Karpas-422 (cell line): ENCODE results near the gene FAM193B. TPM values are rescaled to one million over a fixed set of nuclear protein-coding genes. Genes with fewer than 3 reads are reported as not detected.

Source experiments
- DNase-seq: peaks from one replicate; pipeline ENCODE4 v3.0.0-alpha.2; 2015
- H2AFZ ChIP-seq: fragments of 200-600 bp; sonication (generic); 2 replicates; pipeline ENCODE4 v1.6.1; 2014; ENCODE audit warnings: antibody characterized with exemption, low read length, mixed read lengths
- H3K27ac ChIP-seq: fragments of 200-600 bp; sonication (generic); 2 replicates; pipeline ENCODE4 v1.5.1; 2014; ENCODE audit warnings: mild to moderate bottlenecking, low read length, moderate library complexity
- H3K27me3 ChIP-seq: fragments of 200-600 bp; sonication (generic); 2 replicates; pipeline ENCODE4 v1.6.1; 2014; ENCODE audit warnings: low read length, mixed read lengths
- H3K36me3 ChIP-seq: fragments of 200-600 bp; sonication (generic); 2 replicates; pipeline ENCODE4 v1.6.1; 2014; ENCODE audit warnings: low read length, mixed read lengths; ENCODE audit not compliant: insufficient read depth
- H3K4me1 ChIP-seq: fragments of 200-600 bp; sonication (generic); 2 replicates; pipeline ENCODE4 v1.6.1; 2014; ENCODE audit warnings: mild to moderate bottlenecking, low read length, mixed read lengths
- H3K4me2 ChIP-seq: fragments of 200-600 bp; sonication (generic); 2 replicates; pipeline ENCODE4 v1.6.1; 2014; ENCODE audit warnings: low read length, low read depth, mild to moderate bottlenecking; ENCODE audit not compliant: poor library complexity, severe bottlenecking
- H3K4me3 ChIP-seq: fragments of 200-600 bp; sonication (generic); 2 replicates; pipeline ENCODE4 v1.5.1; 2014; ENCODE audit warnings: mild to moderate bottlenecking, antibody characterized with exemption, low read length, mixed read lengths
- H3K79me2 ChIP-seq: fragments of 200-600 bp; sonication (generic); 2 replicates; pipeline ENCODE4 v1.6.1; 2014; ENCODE audit warnings: mild to moderate bottlenecking, low read length, mixed read lengths
- H3K9ac ChIP-seq: fragments of 200-600 bp; sonication (generic); 2 replicates; pipeline ENCODE4 v1.6.0; 2014; ENCODE audit warnings: low read length
- H3K9me2 ChIP-seq: fragments of 200-600 bp; sonication (generic), shearing (Covaris generic); replicated peaks from 2 replicates; pipeline ENCODE4 v1.6.0; 2014; ENCODE audit warnings: mild to moderate bottlenecking, low read length, moderate library complexity; ENCODE audit not compliant: insufficient read depth
- H3K9me3 ChIP-seq: fragments of 300-700, 200-600 bp; sonication (generic); 2 replicates; pipeline ENCODE4 v1.6.1; 2014; ENCODE audit warnings: low read length, mixed read lengths
- H4K20me1 ChIP-seq: fragments of 200-600 bp; sonication (generic); 2 replicates; pipeline ENCODE4 v1.6.1; 2014; ENCODE audit warnings: mild to moderate bottlenecking, antibody characterized with exemption, low read length, low read depth; ENCODE audit not compliant: insufficient read depth
- total RNA-seq: library from RNA; depleted of rRNA; stranded (reverse); fragments of >200 nt; shearing (Covaris generic); gene quantifications from 2 replicates; pipeline ENCODE4 v1.2.3, GENCODE V29; 2014; ENCODE audit warnings: low replicate concordance

FAM193B gene
- total RNA-seq, 1 experiment from 2014 or later, result 48.3 TPM

DNA sequence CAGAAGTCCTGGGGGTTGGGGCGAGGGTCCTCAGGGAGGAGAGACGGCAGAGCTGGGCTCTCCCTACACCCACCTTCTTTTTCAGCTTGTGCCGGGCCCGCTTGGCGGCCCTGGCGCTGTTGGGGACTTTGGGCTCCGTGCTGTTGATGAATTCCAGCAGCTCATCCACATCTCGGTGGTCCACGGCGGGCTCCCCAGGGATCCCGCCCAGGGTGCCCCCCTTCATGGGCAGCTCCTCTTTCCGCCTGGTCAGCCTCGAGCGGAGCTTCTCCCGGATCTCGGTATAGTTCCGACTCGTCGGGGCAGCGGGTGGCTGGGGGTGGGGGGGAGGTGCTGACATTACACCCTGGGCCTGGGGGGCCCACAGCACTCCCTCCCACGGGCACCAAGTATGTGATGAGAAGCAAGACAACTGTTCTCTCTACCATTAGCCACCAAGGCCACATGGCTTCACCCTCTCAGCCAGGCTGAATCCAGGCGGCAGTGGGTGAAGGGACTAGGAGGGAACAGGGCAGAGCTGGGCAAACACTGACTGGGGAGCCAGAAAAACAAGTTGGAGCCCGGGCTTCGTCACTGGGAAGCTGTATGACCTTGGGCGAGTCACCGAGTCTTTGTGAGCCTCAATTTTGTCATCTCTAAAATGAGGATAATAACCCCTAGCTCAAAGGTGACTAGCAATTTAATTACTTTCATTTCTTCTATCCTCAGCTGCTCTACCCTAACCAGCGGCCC, 23.0 kb downstream of the FAM193B start:
- Histone ChIP-seq H3K27me3 (no peaks in the 10 kb centered on the region), H3K4me3 (no peak overlapping the region), H3K9ac (no peak overlapping the region), H3K9me3 (no peaks in the 10 kb centered on the region), H3K9me2 (no peaks in the 10 kb centered on the region), H3K4me2 (no peak overlapping the region), H3K27ac (no peak overlapping the region), H4K20me1 (no peaks in the 10 kb centered on the region), H3K79me2 (peaks cover 7% of the 10 kb centered on the region; the same call in 1 of the 2 replicates), H2AFZ (no peak overlapping the region), H3K4me1 (no peaks in the 10 kb centered on the region), H3K36me3 (peaks cover 4% of the 10 kb centered on the region; the same call in 1 of the 2 replicates)
- no peak for DNase-seq

DNA sequence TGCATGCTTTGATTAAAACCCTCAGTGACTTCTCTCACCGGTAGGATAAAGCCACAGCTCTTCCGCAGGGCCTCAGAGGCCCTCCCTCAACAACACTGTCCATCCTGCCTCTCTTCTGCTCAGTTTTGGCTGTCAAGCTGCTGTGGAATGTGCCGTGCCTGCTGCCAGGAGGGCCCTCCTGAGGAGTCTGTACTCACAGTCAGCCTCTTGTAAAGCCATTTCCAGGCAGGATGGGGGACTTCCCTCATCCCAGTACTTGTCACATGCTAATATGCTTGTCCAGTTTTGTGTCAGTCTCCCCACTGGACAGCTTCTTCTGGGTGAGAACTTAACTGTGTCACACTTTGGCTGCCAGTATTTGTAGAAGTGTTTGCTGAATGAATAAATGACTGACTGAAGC, 23.7 kb downstream of the FAM193B start:
- no peaks in the 10 kb centered on the region for H3K27me3 ChIP-seq
- no peak overlapping the region for H2AFZ ChIP-seq
- H4K20me1 ChIP-seq, result no peaks in the 10 kb centered on the region
- no peak overlapping the region for H3K9ac ChIP-seq
- DNase-seq, result no peak
- no peak overlapping the region for H3K4me3 ChIP-seq
- H3K27ac ChIP-seq, result no peak overlapping the region
- H3K9me3 ChIP-seq, result no peaks in the 10 kb centered on the region
- H3K4me1 ChIP-seq, result no peaks in the 10 kb centered on the region
- no peak overlapping the region for H3K4me2 ChIP-seq
- H3K9me2 ChIP-seq, result no peaks in the 10 kb centered on the region
- peaks cover 7% of the 10 kb centered on the region; the same call in 1 of the 2 replicates for H3K79me2 ChIP-seq
- peaks cover 4% of the 10 kb centered on the region; the same call in 1 of the 2 replicates for H3K36me3 ChIP-seq

DNA sequence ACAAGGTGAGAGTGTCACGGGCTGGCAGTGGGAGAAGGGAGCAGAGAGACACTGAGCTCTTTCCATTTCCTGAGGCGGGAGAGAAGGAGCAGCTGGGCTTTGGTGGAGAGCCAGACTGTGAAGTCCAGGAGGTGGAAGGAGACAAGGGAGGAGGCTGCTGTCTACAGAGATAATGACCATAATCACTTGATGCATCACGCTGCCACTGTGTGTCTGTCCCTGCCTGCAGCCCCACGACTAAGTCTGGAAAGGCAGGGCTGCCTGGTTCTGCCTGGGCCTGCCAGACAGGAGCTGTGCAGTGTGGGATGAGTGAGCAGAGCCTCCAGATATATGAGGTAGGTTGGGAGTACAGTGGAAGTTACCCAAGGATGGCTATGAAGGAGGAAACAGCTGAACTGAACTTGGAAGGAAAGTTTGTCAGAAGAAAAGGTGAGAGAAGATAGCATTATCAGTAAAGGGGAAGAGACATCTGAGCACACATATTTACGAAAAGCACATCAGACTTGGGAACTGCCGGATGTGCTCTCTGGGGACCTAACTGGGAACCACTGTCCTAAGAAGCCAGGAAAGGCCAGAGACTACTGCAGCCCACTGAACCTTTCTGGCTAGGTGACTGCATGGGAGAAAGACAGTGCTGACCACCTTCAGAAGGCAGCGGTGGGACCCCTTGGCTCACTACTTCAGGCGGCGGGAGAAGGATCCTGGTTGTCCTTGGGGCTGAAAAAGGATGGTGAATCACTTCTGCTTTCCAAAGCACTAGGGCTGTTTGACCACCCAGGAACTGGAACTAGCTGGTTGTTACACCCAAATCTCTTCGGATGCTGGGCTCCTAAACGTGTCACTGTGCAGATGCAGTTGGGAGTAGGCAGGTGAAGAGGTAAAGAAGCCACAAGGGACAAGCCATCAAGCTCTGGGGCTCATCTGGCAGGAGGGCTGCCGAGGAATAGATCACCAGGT, 24.8 kb downstream of the FAM193B start:
- Histone ChIP-seq H3K27me3 (no peaks in the 10 kb centered on the region), H3K9ac (no peak overlapping the region), H3K27ac (no peak overlapping the region), H3K4me1 (no peaks in the 10 kb centered on the region), H4K20me1 (no peaks in the 10 kb centered on the region), H3K4me3 (no peak overlapping the region), H3K9me3 (no peaks in the 10 kb centered on the region), H3K79me2 (0 out of 2 replicates have a peak, but pooled peaks cover 5% of the 10 kb centered on the region), H3K4me2 (no peak overlapping the region), H2AFZ (no peak overlapping the region), H3K9me2 (no peaks in the 10 kb centered on the region), H3K36me3 (peaks cover 8% of the 10 kb centered on the region; the same call in 1 of the 2 replicates)
- no peak for DNase-seq

- H3K9ac ChIP-seq, result no peak overlapping the region
- no peaks in the 10 kb centered on the region for H3K27me3 ChIP-seq
- no peaks in the 10 kb centered on the region for H3K4me1 ChIP-seq
Measured at GRCh38 chr5:177528631-177529030, 25.7 kb downstream of the FAM193B start.

GRCh38 chr5:177527595-177527994, 26.8 kb downstream of the FAM193B start:
- peaks cover 8% of the 10 kb centered on the region; the same call in 1 of the 2 replicates for H3K36me3 ChIP-seq
- H4K20me1 ChIP-seq, result no peaks in the 10 kb centered on the region
- no peak for DNase-seq
- H3K27me3 ChIP-seq, result no peaks in the 10 kb centered on the region
- no peaks in the 10 kb centered on the region for H3K4me1 ChIP-seq
- H3K79me2 ChIP-seq, result no peaks in the 10 kb centered on the region
- no peak overlapping the region for H3K9ac ChIP-seq
- no peak overlapping the region for H3K4me2 ChIP-seq
- no peaks in the 10 kb centered on the region for H3K9me2 ChIP-seq
- no peak overlapping the region for H3K27ac ChIP-seq
- H2AFZ ChIP-seq, result no peak overlapping the region
- H3K4me3 ChIP-seq, result no peak overlapping the region
- H3K9me3 ChIP-seq, result no peaks in the 10 kb centered on the region

More at GRCh38 chr5:177528631-177529030, 25.7 kb downstream of the FAM193B start:
- no peak overlapping the region for H3K4me2 ChIP-seq
- no peaks in the 10 kb centered on the region for H4K20me1 ChIP-seq
- no peak overlapping the region for H2AFZ ChIP-seq
- no peaks in the 10 kb centered on the region for H3K9me2 ChIP-seq
- DNase-seq, result no peak
- no peak overlapping the region for H3K4me3 ChIP-seq
- H3K9me3 ChIP-seq, result no peaks in the 10 kb centered on the region
- H3K27ac ChIP-seq, result no peak overlapping the region
- peaks cover 8% of the 10 kb centered on the region; the same call in 1 of the 2 replicates for H3K36me3 ChIP-seq
- 0 out of 2 replicates have a peak, but pooled peaks cover 1% of the 10 kb centered on the region for H3K79me2 ChIP-seq

DNA sequence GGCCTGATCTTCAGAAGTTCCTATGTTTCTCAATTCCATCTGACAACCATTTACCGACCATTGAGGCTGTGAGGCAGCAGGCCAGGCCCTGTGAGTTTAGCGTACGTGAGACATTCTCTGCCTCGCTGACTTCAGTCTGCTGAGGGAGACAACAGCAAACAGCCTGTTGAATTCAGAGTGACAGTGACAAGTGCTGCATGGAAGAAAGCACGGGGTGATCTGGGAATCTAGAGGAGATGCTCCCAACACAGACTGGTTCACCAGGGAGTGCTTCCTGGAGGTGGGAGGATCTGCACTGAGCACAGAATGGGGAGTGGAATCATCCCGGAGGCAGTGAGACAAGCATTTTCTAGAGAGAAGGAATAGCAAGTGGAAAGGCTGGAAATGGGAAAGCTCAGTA, 27.6 kb downstream of the FAM193B start:
- Histone ChIP-seq H3K4me2 (no peak overlapping the region), H3K36me3 (peaks cover 4% of the 10 kb centered on the region; the same call in 1 of the 2 replicates), H3K79me2 (no peaks in the 10 kb centered on the region), H3K4me3 (no peak overlapping the region), H3K27me3 (no peaks in the 10 kb centered on the region), H3K9me2 (no peaks in the 10 kb centered on the region), H3K9me3 (no peaks in the 10 kb centered on the region), H2AFZ (no peak overlapping the region), H3K4me1 (peaks cover 5% of the 10 kb centered on the region), H3K9ac (no peak overlapping the region), H4K20me1 (no peaks in the 10 kb centered on the region), H3K27ac (no peak overlapping the region)
- no peak for DNase-seq

GRCh38 chr5:177526191-177526590, 28.2 kb downstream of the FAM193B start:
- H3K9me3 ChIP-seq, result no peaks in the 10 kb centered on the region
- no peaks in the 10 kb centered on the region for H3K79me2 ChIP-seq
- H4K20me1 ChIP-seq, result no peaks in the 10 kb centered on the region
- DNase-seq, result no peak
- H3K27me3 ChIP-seq, result no peaks in the 10 kb centered on the region
- H3K9me2 ChIP-seq, result no peaks in the 10 kb centered on the region
- no peak overlapping the region for H3K4me3 ChIP-seq
- peaks cover 4% of the 10 kb centered on the region; the same call in 1 of the 2 replicates for H3K36me3 ChIP-seq
- H3K27ac ChIP-seq, result no peak overlapping the region
- no peak overlapping the region for H3K4me2 ChIP-seq
- H3K9ac ChIP-seq, result no peak overlapping the region
- no peak overlapping the region for H2AFZ ChIP-seq
- peaks cover 11% of the 10 kb centered on the region for H3K4me1 ChIP-seq
